GM21786 (cell line): ENCODE measurements around the gene NET1.

Source experiments
- ATAC-seq: cut with Tn5 transposase; IDR thresholded peaks from one replicate; pipeline ENCODE4 v1.9.1; 2021; ENCODE audit not compliant: unreplicated experiment

NET1 gene

GRCh38 chr10:5480162-5480941, 68.0 kb downstream of the NET1 start:
- no peak for ATAC-seq

GRCh38 chr10:5481121-5481520, 68.8 kb downstream of the NET1 start:
- no peak for ATAC-seq

GRCh38 chr10:5482016-5482415, 69.7 kb downstream of the NET1 start:
- ATAC-seq = no peak

GRCh38 chr10:5484205-5484604, 71.8 kb downstream of the NET1 start:
- no peak for ATAC-seq

- ATAC-seq = no peak
Measured at GRCh38 chr10:5485290-5485689, 72.9 kb downstream of the NET1 start.

- ATAC-seq = no peak
Measured at GRCh38 chr10:5485948-5486852, 73.8 kb downstream of the NET1 start.

- no peak for ATAC-seq
Measured at GRCh38 chr10:5486853-5487235, 74.5 kb downstream of the NET1 start.

- ATAC-seq = no peak
Measured at GRCh38 chr10:5488272-5489161, 76.2 kb downstream of the NET1 start.

GRCh38 chr10:5490032-5490431, 77.7 kb downstream of the NET1 start:
- no peak for ATAC-seq

- no peak for ATAC-seq
Measured at GRCh38 chr10:5490698-5491464, 78.5 kb downstream of the NET1 start.

GRCh38 chr10:5491477-5491876, 79.1 kb downstream of the NET1 start:
- no peak for ATAC-seq

GRCh38 chr10:5492322-5492855, 80.0 kb downstream of the NET1 start:
- ATAC-seq = no peak

GRCh38 chr10:5492929-5493576, 80.7 kb downstream of the NET1 start:
- no peak for ATAC-seq

- ATAC-seq = no peak
Measured at GRCh38 chr10:5493691-5494090, 81.3 kb downstream of the NET1 start.

- ATAC-seq = no peak
Measured at GRCh38 chr10:5494611-5495010, 82.3 kb downstream of the NET1 start.

- no peak for ATAC-seq
Measured at GRCh38 chr10:5496261-5497250, 84.2 kb downstream of the NET1 start.

GRCh38 chr10:5497289-5497688, 84.9 kb downstream of the NET1 start:
- ATAC-seq = no peak

- ATAC-seq = no peak
Measured at GRCh38 chr10:5497948-5498730, 85.8 kb downstream of the NET1 start.
